GM19438 (cell line): Measurements from ENCODE around the gene SLC25A11.
"Not testable (repeated sequence)": the region's sequence is repeated elsewhere in the genome, so short reads cannot be mapped to it uniquely, and the experiment has no call there.

Source experiments
- ATAC-seq: cut with Tn5 transposase; IDR thresholded peaks from one replicate; pipeline ENCODE4 v1.9.1; 2021; ENCODE audit warnings: low read depth; ENCODE audit not compliant: unreplicated experiment

Gene SLC25A11

DNA sequence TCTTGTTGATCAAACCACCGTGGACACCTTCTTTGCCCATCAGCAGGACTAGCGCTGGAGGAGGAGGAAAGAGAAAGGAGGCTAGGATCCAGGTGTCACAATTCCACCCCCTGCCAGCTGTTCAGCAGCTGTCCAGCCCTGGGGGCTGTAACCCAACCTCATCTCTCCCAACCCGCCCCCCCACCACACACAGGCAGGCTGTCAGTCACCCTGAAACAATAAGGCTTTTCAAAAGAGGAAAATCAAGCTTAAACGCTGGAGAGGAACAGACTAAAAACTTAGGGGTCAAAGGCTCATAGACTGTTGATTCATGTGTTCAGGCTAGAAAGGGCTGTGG is 6.1 kb upstream of the SLC25A11 start:
- no peak for ATAC-seq

- no peak for ATAC-seq
These were observed 5.5 kb upstream of the SLC25A11 start for GRCh38 chr17:4945176-4945943.

DNA sequence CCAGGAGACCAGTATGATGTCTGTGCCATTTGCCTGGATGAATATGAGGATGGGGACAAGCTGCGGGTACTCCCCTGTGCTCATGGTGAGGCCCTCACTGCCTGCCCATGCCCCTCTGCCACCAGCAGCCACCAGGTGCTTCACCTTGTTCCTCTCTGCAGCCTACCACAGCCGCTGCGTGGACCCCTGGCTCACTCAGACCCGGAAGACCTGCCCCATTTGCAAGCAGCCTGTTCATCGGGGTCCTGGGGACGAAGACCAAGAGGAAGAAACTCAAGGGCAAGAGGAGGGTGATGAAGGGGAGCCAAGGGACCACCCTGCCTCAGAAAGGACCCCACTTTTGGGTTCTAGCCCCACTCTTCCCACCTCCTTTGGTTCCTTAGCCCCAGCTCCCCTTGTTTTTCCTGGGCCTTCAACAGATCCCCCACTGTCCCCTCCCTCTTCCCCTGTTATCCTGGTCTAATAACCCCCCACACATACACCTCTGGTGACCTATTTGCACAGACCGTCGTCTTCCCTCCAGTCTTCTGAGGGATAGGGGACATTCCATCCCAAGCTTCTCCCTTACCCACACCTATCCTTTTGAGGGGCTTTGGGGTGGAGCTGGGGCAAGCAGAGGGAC is 4.8 kb upstream of the SLC25A11 start:
- no peak for ATAC-seq

DNA sequence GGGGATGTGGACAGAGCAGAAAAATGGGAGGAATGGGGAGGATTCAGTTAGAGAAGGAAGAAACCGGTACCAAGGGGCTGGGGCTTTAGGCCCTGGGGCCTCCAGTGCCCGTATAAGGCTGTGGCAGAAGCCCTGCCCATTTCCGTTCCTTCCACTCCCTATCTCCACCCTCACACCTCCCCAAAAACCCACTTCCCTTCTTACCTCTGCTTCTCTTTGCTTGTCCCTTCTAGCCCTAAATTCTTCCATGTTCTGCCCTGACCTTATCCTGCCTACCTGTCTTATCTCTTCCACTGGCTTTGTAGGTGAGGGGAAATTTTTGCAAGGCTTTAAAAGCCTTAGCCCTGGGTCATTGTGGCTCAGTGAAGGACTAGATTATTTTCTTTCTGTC is 4.3 kb upstream of the SLC25A11 start:
- ATAC-seq: no peak

DNA sequence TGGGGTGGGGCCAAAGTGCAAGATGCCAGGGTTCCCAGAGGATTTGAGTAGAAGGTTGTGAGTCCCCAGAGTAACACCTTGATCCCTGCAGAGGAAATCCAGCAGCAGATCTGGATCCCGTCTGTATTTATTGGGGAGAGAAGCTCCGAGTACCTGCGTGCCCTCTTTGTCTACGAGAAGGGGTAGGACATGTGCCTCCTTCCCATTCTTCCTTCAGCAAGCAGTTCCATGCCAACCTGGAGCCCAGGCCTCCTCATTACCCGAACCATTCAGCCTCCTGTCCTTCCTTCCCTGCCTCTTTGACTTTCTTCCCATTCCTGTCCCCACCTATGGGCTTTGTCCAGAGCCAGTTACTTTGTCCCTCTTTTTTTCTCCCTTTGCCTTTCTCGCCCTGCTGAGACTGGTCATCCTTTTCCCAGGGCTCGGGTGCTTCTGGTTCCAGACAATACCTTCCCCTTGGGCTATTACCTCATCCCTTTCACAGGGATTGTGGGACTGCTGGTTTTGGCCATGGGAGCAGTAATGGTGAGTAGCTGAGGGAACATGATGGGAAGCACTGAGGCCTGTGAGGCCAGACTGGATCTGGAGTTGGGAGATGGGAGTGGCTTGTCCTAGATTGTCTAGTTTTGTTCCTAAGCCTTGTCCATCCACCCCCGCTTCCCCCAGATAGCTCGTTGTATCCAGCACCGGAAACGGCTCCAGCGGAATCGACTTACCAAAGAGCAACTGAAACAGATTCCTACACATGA is 3.1 kb upstream of the SLC25A11 start:
- ATAC-seq: no peak

GRCh38 chr17:4941319-4941610 is 1.4 kb upstream of the SLC25A11 start:
- ATAC-seq: no peak

- ATAC-seq: no peak
These were observed 891 bp upstream of the SLC25A11 start for GRCh38 chr17:4940555-4941318.

GRCh38 chr17:4939546-4939795 is 375 bp downstream of the SLC25A11 start:
- no peak for ATAC-seq

- ATAC-seq: no peak
These were observed 929 bp downstream of the SLC25A11 start for GRCh38 chr17:4938688-4939545.

- ATAC-seq: no peak
These were observed 1.8 kb downstream of the SLC25A11 start for GRCh38 chr17:4938069-4938491.

DNA sequence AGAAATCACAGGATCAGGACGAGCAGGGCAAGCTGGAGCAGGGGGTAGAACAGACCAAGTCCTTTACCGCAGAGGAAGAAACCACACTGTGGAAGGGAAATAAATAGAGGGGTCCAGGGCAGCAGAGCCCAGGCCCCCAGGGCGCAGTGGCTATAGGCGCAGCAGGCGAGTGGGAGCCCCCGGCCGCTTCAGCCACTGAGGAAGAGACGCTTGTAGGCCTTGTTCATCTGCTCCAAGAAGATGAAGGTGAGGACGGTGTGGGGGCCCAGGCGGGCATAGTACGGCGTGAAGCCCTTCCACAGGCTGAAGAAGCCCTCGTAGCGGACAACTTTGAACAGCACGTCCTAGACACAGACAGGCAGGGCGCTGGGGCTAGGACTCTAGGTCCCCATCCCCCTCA is 2.3 kb downstream of the SLC25A11 start:
- no peak for ATAC-seq

DNA sequence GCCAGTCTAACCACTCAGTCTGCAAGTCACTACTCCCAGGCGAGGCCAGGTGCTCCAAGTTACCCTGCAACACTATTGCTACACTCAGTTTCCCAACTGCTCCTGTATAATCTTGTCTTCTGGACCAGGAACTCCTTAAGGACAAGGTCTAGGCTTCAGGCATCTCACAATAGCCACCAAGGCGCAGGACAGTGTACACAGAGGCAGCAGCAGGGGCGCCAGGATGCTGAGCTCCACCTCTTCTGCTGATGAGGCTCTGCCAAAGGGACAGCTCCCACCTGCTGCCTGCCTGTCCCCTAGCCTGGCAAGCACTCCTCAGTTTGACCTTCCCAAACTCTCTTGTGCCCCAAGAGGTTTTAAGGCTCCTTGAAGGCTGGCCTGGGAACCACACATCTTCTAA is 3.4 kb downstream of the SLC25A11 start:
- no peak for ATAC-seq

GRCh38 chr17:4935650-4936049 is 4.2 kb downstream of the SLC25A11 start:
- no peak for ATAC-seq

- no peak for ATAC-seq
These were observed 5.5 kb downstream of the SLC25A11 start for GRCh38 chr17:4934173-4934979.

GRCh38 chr17:4933646-4934045 is 6.2 kb downstream of the SLC25A11 start:
- no peak for ATAC-seq

DNA sequence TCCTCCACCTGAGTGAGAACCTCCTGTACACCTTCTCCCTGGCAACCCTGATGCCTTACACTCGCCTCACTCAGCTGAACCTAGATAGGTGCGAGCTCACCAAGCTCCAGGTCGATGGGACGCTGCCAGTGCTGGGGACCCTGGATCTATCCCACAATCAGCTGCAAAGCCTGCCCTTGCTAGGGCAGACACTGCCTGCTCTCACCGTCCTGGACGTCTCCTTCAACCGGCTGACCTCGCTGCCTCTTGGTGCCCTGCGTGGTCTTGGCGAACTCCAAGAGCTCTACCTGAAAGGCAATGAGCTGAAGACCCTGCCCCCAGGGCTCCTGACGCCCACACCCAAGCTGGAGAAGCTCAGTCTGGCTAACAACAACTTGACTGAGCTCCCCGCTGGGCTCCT is 7.1 kb downstream of the SLC25A11 start:
- ATAC-seq: no peak

DNA sequence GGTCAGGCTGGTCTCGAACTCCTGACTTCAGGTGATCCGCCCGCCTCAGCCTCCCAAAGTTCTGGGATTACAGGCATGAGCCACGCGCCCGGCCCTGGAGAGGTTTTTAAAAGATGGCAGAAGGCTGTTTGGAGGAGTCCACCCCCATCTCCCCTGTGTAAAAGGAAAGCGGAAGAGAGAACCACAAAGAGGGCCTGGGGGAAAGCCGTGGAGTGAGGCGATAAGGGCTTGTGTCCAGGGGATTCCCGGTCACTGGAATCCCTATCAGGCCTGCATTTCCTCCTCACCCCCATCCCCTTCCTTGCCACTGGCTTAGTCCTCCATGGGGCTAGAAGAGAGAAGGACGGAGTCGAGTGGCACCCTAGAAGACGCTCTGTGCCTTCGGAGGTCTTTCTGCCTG is 7.9 kb downstream of the SLC25A11 start, which contains the start of gene GP1BA:
Gene GP1BA, plus strand, starts transcription at position 315 of the 400 bp plus-strand sequence. CDS start 328 bp downstream, outside the sequence.
- ATAC-seq: no peak

DNA sequence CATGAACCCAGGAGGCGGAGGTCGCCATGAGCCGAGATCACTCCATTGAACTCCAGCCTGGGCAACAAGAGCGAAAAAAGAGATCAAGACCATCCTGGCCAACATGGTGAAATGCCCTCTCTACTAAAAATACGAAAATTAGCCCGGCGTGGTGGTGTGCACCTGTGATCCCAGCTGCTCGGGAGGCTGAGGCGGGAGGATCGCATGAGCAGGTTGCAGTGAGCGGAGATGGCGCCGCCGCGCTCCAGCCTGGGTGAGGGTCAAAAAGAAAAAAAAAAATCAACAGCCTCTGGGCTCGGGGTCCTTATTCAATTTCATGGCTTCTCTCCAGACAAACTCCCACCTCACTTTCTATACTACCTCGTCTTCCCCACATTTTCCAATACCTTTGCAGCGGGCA is 11.0 kb downstream of the SLC25A11 start:
- no peak for ATAC-seq

DNA sequence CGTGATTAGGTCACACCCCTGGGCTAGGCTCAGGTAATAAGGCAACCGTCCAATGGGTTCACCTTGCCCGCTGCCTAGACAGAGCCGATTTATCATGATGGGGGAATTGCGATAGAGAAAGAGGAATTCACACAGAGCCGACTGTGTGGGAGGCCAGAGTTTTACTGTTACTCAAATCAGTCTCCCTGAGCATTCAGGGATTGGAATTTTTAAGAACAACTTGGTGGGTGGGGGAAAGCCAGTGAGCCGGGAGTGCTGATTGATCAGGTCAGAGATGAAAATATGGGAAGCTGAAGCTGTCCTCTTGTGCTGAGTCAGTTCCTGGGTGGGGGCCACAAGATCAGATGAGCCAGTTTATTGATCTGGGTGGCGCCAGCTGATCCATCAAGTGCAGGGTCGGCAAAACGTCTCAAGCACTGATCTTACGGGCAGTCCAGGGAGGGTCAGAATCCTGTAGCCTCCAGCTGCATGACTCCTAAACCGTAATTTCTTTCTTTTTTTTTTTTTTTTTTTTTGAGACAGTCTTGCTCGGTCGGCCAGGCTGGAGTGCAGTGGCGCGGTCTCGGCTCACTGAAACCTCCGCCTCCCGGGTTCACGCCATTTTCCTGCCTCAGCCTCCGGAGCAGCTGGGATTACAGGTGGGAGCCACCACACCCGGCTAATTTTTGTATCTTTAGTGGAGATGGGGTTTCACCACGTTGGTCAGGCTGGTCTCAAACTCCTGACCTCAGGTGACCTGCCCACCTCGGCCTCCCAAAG is 13.1 kb downstream of the SLC25A11 start:
- ATAC-seq: not testable (repeated sequence)
